Left renal pelvis (tissue), 4 donors: ENCODE data around the gene TRIM15. TPM values are rescaled to one million over a fixed set of nuclear protein-coding genes. Genes with fewer than 3 reads are reported as not detected.
"Not testable (repeated sequence)": the region's sequence is repeated elsewhere in the genome, so short reads cannot be mapped to it uniquely, and the experiment has no call there.

Experiments used
- DNase-seq, 4 donors: peaks; one replicate each; pipeline ENCODE4 v3.0.0-alpha.2; 2013; ENCODE audit warnings: low read depth in 4 of 4, low spot score in 3 of 4
- polyA plus RNA-seq, 4 donors: library from polyadenylated mRNA; unstranded; fragments of 120-200 nt; gene quantifications; one replicate each; pipeline ENCODE4 v1.2.1, GENCODE V29; 2013; ENCODE audit not compliant: insufficient read length in 4 of 4

Gene TRIM15
- polyA plus RNA-seq, 4 donors = 0.14 TPM; not detected in 3

GRCh38 chr6:30221395-30221794, 58.0 kb downstream of the TRIM15 start:
- DNase-seq = not testable (repeated sequence)

GRCh38 chr6:30221956-30222355, 58.6 kb downstream of the TRIM15 start:
- not testable (repeated sequence) for DNase-seq

Other genes with a start within 250 kb of the TRIM15 start
- gene HLA-A, start 221.0 kb upstream of the TRIM15 start, polyA plus RNA-seq = 100 to 1,000 TPM; 116 to 202 (median 172) TPM
- gene POLR1H, start 102.3 kb upstream of the TRIM15 start, polyA plus RNA-seq = 10 to 100 TPM; 36.7 to 41.9 (median 37.7) TPM
- gene PPP1R11, start 96.3 kb upstream of the TRIM15 start, polyA plus RNA-seq = 10 to 100 TPM; 56.7 to 74.2 (median 64.7) TPM
- gene RNF39, start 87.8 kb upstream of the TRIM15 start, polyA plus RNA-seq = 1 to 10 TPM in 3 of 4 donors, under 1 TPM in 1; 0.97 to 1.5 (median 1.3) TPM
- not detected for gene TRIM31, start 50.5 kb upstream of the TRIM15 start, polyA plus RNA-seq
- not detected for gene TRIM40, start 27.4 kb upstream of the TRIM15 start, polyA plus RNA-seq
- 1 to 10 TPM in 1 of 4 donors, under 1 TPM in 3; 0.45 to 2.6 (median 0.48) TPM for gene TRIM10, start 2.3 kb upstream of the TRIM15 start, polyA plus RNA-seq
- gene TRIM26, start 49.9 kb downstream of the TRIM15 start, polyA plus RNA-seq = 10 to 100 TPM; 28.8 to 39.3 (median 36.9) TPM
- gene TRIM39, start 163.4 kb downstream of the TRIM15 start, polyA plus RNA-seq = 10 to 100 TPM in 3 of 4 donors, 1 to 10 TPM in 1; 10.0 to 15.1 (median 13.4) TPM
- 10 to 100 TPM; 22.5 to 40.2 (median 28.7) TPM for gene RPP21, start 181.6 kb downstream of the TRIM15 start, polyA plus RNA-seq